Measurements from ENCODE around the gene EPB41L4B. TPM values are rescaled to one million over a fixed set of nuclear protein-coding genes. Genes with fewer than 3 reads are reported as not detected.
"Not testable (repeated sequence)": the region's sequence is repeated elsewhere in the genome, so short reads cannot be mapped to it uniquely, and the experiment has no call there.

The EPB41L4B gene
- total RNA-seq, 1 donor from 2014 or later, result 0.88 TPM

DNA sequence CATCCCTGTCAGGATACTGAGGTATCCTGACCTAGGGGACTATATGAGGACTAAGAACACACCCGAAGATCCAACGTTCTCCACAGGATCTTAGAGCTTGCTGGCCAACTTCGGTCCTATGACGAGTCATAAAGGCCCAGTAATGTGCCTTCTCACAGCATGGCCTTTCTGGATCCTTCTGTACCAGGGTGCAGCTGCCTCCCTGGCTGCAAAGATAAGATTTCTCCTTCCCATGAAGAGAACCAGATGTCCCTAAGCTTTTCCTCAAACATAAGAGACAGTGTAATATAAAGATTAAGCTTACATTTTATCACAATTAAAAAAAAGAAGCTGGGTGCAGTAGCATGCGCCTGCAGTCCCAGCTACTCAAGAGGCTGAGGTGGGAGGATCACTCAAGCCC is 18.3 kb downstream of the EPB41L4B start:
- DNase-seq (ENCODE audit: extremely low read depth, low read depth, low spot score), result no peak

DNA sequence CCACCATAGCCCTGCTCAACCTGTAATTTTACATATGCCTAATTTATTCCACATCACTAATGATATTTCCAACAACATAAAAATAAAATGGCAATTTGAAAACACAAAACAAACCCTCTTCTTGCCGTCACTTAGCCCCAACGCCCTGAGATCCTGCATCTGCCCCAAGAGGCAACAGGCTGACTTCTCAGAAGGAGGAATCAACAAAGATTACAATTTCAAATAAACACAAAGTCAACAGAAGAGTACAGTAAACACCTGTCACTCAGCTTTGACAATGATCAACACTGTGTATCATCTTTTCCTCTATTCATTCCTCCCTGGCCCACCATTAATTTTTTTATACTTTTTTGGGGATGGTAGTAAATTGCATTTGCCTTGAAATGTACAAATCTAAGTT is 19.8 kb downstream of the EPB41L4B start:
- no peak for DNase-seq (ENCODE audit: extremely low read depth, low read depth, low spot score)

DNA sequence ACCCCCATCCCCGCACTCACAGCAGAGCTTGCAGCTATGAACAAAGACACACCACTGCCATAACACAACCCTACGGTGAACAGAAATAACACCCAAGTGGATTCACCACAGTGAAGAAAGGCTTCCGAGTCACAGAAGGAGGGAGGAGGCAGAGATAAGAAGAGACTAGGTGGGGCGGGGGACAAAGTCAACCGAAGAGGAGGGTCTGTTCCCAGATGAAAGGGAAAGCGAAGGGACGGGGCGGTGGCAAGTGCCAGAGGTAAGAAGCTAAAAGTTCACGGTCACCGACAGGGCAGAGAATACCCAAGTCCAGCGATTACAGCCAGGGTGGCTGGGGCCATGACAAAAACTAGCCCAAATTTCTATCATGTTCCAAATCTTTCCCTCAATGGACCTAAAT is 21.0 kb downstream of the EPB41L4B start:
- no peak for DNase-seq (ENCODE audit: extremely low read depth, low read depth, low spot score)

DNA sequence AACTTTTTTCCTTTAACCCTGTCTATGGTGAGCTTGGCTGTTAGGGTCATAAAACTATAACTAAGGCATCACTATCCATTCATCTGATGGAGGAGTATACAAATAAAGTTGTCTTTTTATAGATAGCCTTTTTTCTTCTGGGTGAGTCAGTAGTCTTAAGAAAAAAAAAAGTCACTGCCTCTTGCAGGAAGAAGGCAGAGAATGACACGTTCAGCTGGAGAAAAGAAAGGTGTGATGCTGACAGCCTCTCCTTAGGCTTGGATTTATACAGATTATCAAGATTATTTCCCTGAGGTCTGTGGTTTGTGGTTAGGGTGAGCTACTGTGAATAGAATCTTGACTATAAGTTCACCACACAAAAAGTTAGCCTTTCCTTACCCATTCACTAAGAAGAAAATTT is 23.0 kb downstream of the EPB41L4B start:
- no peak for DNase-seq (ENCODE audit: extremely low read depth, low read depth, low spot score)

DNA sequence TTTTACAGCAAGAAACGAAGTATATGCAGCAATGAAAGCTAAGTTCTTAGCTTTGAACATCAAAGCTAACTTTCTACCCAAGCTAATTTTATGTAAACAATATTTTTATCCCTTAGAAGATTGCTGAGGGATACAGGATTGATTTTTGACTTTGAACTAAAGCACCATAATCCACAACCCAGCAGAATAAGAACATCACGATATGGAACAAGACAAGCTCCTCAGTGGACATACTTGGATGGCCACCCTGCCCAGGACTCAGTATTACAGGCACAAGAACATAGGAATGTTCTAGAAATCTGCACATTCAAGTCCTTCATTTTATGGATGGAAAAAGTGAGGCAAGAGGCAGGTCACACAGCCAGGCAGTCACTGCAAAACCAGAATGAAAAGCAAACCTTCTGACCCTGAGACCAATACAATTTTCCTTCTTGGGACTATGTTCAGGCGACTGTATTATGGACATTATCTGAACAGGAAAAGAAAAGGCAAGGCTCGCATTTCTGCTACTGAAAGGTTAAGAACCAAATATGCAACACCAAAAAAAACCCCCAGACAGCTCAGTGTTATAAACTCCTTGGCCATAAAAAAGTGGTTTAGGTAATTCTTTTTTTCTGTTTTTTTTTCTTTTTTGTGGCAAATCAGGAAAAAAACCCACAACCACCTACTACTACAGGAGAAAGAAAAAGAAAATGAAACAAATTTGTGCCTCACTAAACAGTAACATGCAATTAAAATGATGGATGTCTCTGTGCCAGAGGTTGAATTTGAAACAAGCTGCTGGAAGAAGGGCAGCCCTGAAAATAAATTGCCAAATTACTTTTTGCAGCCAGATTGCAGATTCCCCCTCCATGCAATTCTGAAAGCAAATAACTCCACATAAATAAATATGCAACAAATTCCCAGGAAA is 25.4 kb downstream of the EPB41L4B start:
- DNase-seq (ENCODE audit: extremely low read depth, low read depth, low spot score), result no peak

DNA sequence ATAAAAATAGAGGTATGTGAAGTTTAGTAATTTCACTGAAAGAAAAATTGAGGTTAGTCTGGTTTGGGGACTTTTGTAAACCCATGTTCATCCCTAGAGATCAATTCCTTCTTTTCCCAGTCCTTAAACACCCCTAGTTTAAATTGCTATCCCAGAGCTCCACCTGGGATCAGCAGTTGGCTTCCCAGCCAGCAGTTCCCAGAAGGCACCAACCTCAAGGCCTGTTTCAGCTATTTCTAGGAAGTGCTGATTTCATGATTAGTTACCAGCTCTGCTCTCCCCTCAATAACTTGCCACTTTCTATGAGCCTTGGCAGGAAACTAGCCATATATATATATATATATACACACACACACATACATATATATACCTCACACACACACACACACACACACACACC is 30.5 kb downstream of the EPB41L4B start:
- DNase-seq (ENCODE audit: extremely low read depth, low read depth, low spot score), result no peak

DNA sequence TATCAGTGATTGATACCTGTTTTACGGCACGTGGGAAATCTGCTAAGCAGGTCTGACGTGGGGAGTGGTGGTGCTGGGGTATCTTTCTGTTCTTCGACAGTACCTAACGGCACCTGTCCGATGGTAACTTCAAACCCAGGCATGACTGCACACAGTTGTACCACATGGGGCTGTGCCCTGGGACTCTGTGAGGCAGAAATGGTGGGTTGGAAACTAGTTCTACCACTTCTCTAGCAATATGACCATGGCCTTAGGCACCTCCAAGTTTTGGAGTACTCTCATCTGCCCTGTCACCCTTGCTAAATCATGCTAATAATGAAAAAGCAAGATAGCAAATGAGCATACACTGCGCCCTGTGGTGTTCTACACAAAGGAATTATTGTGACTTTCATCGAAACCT is 30.9 kb downstream of the EPB41L4B start:
- DNase-seq (ENCODE audit: extremely low read depth, low read depth, low spot score), result no peak

DNA sequence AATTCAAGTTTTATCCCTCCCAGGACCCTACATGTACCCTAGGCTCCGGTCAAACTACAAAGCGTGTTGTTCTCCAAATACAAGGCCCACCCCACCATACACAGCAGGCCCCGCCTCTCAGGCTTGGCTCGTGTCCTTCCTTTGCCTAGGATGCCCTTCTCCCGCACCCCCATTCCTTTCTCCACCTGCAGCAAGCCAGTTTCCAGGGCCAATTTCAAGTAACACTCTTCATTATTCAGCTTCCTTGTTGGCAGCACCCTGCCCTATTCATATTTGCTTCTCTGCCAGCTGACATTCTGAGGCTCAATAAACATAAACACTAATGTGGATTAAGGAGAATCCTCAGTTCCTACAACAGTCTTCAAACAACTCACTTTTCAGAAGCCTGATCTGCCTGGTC is 31.7 kb downstream of the EPB41L4B start:
- no peak for DNase-seq (ENCODE audit: extremely low read depth, low read depth, low spot score)

DNA sequence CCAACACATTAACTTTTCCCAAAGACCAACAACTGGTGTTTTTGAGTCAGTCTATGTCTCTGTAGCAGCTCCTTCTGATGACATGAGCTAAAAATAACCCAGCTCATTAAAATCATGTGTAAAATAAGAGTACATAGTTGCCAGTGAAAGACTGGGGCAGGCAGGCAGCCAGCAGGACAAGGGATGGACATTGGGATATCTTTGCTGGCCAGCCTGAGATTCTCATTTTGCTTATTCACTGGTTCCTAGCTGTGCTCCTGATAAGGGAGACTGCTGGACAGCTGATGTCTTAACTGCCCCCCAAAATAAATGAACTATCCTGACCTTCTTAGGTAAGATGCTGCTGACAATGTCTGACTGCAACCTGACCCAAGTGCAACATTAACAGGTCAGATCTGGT is 33.9 kb downstream of the EPB41L4B start:
- DNase-seq (ENCODE audit: extremely low read depth, low read depth, low spot score), result no peak

DNA sequence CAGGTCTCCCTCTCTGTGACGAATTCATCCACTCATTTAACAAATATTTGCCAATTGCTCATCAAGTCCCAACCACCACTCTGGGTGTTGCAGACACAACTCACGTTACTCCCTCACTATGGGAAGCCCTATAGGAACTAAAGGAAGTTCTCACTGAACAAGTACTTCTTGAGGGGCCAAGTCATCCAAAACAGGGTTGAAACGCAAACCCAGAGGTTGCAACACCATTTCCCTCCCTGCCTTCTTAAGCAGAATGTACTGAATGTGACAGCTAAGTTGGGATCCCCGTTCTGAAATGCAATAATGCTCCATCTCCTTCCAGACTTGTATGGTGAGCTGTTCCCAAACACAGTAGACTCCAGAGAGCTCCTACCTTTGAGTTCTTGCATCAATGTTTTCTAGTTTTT is 34.3 kb downstream of the EPB41L4B start:
- no peak for DNase-seq (ENCODE audit: extremely low read depth, low read depth, low spot score)

DNA sequence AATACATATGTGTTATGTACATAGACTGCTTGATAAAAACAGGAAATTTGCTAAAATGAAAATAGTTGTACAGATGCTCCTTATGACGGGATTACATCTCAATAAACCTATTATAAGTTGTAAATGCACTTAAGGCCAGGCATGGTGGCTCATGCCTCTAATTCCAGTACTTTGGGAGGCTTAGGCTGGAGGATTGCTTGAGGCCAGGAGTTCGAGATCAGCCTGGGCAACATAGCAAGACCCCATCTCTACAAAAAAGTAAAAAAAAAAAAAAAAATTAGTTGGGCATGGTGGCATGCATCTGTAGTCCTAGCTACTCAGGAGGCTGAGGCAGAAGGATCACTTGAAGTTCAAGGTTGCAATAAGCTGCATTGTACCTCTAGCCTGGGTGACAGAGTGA is 37.2 kb downstream of the EPB41L4B start:
- DNase-seq (ENCODE audit: extremely low read depth, low read depth, low spot score), result not testable (repeated sequence)

DNA sequence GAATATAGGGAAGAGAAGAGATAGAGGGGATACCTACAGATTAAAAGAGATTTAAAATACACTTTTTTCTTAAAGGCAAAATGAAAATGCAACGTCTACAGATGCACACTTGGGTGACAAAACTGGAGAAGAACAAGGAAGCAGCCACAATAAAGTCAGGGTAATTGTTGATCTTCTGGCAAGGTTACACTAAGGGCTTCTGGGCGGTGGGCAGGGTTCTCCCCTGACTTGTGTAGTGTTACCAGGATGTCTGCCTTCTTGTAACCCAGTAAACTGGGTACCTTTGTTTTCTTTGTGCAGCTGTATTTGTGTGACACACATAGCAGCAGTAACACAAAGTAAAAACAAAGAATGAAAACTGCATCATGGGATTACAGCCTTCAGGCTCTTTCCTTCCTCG is 37.8 kb downstream of the EPB41L4B start:
- DNase-seq (ENCODE audit: extremely low read depth, low read depth, low spot score), result no peak

DNA sequence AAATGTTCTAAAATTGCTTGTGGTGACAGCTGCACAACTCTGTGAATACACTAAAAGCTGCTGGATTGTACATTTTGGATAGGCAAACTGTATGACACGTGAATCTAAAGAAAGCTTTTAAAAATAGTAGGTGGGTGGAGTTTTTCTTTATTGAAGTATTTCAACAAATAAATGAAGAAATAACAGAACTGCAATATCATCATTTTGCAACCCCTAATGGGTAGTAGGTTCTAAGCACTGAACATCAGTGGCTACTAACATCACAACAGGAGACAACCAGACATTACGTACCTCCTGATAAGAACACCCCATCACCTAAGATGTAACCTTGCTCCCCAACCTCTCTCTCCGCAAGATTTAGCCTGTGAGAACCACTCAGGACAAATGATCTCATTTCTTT is 38.6 kb downstream of the EPB41L4B start:
- no peak for DNase-seq (ENCODE audit: extremely low read depth, low read depth, low spot score)

DNA sequence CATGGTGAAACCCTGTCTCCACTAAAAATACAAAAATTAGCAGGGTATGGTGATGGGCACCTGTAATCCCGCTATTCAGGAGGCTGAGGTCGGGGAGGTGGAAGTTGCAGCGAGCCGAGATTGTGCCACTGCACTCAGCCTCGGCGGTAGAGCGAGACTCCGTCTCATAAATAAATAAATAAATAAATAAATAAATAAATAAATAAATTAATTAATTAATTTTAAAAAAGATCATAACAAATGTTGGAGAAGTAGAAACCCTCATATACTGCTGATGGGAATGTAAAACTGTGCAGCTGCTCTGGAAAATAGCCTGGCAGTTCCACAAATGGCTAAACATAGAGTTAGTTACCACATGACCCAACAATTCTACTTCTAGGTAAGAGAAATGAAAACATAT is 39.3 kb downstream of the EPB41L4B start:
- DNase-seq (ENCODE audit: extremely low read depth, low read depth, low spot score), result no peak

DNA sequence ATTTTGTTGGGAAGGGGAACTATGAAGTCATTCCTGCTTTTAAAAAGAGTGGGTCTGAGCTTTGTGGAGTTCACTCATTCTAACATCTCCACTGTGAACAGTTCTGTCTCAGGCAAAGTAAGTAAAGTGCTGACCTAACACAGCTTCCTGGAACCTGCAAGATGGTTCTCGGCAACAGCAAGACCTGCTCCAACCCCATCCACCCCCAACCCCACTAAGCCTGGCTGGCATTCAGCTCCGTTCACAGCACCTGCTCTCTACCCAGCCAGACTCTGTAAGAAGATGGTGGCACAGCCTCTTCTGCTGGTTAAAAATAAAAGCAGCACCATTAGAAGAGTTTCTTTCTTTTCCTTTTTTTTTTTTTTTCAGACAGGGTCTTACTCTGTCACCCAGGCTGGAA is 42.0 kb downstream of the EPB41L4B start:
- DNase-seq (ENCODE audit: extremely low read depth, low read depth, low spot score), result no peak

DNA sequence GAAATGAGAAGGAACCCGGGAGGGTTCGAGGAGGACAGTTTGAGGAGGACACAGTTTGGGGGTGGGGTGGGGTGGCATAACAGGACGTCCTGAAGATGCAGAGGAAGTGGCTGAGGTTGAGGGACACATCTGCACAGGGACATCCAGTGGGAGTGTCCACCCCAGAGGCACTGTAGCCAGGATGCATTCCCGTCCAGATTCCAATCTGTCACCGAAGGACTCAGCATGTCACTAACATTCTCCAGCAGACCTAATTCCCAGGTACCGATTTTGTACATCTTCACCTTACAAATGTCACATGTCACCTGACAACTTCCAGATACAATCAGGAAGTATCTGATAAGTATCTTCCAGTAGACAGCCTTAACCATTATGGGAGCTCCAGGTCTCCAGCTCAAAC is 42.6 kb downstream of the EPB41L4B start:
- no peak for DNase-seq (ENCODE audit: extremely low read depth, low read depth, low spot score)

DNA sequence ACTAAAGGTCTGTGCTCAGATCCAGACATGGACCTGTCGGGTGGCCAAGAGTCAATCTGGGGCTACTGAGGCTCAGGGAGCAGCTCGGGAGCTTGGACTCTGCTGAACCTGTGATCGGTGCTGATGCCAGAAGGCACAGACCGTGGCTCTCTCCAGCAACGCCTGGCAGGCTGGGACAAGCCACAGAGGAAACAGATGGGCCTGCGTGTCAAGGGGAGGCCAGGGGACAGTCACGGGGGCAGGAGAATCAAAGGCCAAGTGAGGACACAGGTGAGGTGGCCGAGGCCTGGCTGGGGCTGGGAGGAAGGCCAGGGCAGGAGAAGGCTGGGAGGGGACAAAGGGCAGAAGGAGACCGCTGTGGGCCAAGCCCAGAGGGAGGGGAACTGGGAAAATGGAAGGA is 43.4 kb downstream of the EPB41L4B start:
- no peak for DNase-seq (ENCODE audit: extremely low read depth, low read depth, low spot score)

DNA sequence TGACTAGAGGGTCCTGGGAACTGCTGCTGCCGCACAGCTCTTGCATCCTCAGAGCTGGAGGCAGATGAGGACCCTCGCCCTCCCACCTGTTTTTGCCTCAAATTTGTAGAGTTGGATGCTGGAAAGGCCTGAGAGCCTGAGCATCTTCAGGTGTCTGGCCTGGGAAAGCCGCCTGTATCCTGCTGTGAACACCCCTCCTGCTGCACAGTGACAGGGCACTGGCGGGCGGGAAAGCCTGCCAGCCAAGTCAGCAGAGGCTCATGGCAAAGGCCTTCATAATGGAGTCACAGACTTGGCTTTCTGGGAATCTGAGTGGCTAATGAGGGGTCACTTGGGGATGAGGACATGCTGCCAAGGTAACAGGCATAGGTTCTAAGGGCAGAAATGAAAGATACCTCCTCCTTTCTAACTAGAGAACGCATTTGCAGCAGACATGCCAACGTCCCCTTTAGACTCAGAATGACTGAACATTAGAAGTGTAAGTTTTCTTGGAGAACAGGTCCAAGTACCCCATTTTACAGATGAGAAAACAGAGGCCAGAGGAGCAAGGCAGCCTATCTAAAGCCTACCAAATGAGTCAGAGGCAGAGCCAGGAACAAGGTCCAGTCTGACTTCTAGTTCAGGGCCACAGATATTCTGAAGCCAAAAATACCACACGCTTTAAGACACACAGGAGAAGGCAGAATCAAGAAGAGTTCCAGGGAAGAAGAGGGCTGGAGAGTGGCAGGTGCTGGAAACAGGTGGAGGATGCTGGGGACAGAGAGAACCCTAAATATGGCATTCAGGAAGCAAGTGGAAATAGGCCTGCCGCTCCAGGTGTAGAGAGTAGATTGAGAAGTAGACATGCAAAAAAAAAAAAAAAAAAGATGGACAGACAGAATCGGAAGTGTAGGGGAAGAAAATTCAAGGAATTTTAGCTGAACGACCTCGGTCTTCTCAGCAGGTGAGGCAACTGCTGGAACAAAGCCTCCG is 44.1 kb downstream of the EPB41L4B start:
- no peak for DNase-seq (ENCODE audit: extremely low read depth, low read depth, low spot score)

DNA sequence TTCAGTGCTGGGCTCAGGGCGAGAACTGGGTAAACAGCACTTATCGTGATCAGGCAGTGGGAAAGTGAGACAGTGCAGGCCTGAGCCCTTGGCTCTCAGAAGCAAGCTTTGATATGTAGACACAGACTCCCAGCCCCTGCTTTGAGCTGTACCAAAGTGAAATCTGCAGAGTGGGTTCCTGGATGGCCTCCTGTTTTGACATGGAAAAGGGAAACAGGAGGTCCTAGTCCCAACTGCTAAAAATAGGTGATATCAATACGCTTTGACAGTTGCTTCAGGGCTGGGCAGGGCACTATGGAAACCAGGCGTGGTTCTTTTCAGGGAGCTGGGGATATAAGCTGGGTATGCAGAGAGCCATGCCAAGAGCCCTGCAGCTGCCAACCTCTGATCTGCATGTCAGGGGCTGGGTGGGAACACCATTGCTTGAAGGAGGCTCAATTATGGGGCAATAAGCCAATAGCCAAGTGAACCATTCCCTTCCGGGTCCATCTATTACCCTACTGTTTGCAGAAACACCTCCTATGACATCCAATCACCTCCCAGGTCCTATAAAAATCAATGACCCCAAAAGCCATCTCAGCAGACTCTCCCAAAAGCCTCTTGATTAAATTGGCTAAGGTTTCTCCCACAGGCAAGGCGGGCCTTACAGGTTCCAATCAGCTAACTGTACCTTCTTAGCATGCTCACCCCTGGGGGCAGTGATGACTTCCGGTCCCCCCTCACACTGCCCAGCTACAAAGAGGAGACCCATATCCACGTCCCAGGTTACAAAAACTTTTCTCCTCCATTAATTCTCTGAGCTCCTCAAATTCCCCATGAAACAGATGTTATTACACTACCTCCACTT is 45.8 kb downstream of the EPB41L4B start:
- no peak for DNase-seq (ENCODE audit: extremely low read depth, low read depth, low spot score)

DNA sequence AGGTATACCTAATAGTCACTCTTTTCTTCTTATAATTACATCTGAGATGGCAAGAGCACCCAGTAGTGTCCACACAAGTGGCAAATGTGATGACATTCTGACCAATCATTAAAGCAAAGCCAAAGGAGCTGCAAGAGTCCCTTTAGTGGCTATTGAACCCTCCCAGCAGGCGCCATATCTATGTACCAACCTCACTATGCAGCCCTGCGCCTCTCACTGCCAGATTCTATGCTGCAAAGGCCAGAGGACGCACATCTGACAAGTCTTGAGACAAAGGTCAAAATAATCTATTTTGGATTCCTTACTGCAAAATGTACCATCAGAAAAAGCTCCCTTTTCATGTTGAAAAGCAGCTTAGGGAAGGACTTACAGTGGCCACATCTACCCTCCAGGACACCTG is 47.0 kb downstream of the EPB41L4B start:
- DNase-seq (ENCODE audit: extremely low read depth, low read depth, low spot score), result no peak

DNA sequence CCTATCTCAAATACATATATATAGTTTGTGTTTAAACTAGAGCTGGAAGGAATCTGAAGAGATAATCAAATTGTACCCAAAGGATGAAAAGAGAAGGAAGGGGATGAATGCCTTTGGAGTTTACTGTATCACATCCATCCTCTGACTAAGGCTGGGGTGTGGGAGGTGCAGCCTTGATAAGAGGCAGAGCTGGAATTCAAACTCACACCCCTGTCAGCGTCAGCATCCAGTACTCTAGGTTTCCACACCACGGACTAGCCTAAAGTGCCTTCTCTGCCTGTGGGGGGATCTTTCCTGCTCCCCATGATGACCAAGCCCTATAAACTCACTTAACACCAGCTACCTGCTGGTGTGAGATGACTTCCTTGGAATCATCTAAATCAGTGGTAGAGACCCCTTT is 48.1 kb downstream of the EPB41L4B start:
- no peak for DNase-seq (ENCODE audit: extremely low read depth, low read depth, low spot score)

Measured in glomerular endothelial cell (primary cell).